ENCODE data around the gene DNM3. TPM values are rescaled to one million over a fixed set of nuclear protein-coding genes. Genes with fewer than 3 reads are reported as not detected.

Gene DNM3
- total and polyA plus RNA-seq, 9 of the 15 experiments (the other 6 are each of a cell fraction or from before 2014, with no cell fraction given): 0.08 to 0.36 (median 0.22) TPM; not detected in 1

DNA sequence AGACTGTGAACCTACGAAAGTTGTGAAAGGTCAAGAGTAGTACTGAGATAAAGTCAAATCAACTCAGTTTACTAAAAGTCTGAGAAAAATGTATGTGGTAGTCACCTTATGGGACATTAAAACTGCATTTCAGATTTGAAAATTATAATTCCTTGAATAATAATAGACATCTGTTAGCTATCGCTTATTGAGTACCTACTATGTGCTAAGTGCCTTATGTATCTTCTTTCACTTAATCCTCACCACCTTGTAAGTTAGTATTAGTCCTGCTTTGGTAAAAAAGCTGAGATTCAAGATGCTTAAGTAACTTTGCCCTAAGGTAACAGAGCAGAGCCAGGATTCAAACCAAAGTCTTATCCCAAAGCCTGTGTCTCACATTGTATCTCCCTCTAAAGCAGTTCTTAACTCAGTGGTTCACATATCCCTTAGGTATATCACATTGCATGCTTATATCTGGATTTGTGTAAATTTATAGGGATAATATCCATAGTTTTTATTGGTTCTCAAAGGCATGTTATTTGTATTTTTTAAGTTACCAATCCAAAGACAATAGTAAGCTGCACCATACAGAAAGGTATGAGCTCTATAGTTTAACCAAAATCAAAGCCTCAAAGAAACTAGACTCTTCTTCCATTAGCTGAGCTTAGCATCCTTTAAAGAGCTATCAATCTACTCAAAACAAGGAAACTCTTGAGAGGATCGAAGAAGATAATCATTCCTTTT lies 601.7 kb downstream of the DNM3 start (continued):
- no peak for TF ChIP-seq BCLAF1 (IDR thresholded peaks at IDR 0.05; ENCODE audit: borderline replicate concordance in 1 of 2, control insufficient read depth in 1 of 2, low read depth in 2 of 2, low read length in 1 of 2)
- no peak for TF ChIP-seq TAF15 (IDR thresholded peaks at IDR 0.05; ENCODE audit: low read depth, low read length)
- TF ChIP-seq, protein P1, sequence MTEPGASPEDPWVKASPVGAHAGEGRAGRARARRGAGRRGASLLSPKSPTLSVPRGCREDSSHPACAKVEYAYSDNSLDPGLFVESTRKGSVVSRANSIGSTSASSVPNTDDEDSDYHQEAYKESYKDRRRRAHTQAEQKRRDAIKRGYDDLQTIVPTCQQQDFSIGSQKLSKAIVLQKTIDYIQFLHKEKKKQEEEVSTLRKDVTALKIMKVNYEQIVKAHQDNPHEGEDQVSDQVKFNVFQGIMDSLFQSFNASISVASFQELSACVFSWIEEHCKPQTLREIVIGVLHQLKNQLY (CRISPR knock-in tag; conservative IDR thresholded peaks at IDR 0.05): no peak
- no peak for TF ChIP-seq SNAPC5 (CRISPR knock-in tag; IDR thresholded peaks at IDR 0.05)
- TF ChIP-seq, protein P2, sequence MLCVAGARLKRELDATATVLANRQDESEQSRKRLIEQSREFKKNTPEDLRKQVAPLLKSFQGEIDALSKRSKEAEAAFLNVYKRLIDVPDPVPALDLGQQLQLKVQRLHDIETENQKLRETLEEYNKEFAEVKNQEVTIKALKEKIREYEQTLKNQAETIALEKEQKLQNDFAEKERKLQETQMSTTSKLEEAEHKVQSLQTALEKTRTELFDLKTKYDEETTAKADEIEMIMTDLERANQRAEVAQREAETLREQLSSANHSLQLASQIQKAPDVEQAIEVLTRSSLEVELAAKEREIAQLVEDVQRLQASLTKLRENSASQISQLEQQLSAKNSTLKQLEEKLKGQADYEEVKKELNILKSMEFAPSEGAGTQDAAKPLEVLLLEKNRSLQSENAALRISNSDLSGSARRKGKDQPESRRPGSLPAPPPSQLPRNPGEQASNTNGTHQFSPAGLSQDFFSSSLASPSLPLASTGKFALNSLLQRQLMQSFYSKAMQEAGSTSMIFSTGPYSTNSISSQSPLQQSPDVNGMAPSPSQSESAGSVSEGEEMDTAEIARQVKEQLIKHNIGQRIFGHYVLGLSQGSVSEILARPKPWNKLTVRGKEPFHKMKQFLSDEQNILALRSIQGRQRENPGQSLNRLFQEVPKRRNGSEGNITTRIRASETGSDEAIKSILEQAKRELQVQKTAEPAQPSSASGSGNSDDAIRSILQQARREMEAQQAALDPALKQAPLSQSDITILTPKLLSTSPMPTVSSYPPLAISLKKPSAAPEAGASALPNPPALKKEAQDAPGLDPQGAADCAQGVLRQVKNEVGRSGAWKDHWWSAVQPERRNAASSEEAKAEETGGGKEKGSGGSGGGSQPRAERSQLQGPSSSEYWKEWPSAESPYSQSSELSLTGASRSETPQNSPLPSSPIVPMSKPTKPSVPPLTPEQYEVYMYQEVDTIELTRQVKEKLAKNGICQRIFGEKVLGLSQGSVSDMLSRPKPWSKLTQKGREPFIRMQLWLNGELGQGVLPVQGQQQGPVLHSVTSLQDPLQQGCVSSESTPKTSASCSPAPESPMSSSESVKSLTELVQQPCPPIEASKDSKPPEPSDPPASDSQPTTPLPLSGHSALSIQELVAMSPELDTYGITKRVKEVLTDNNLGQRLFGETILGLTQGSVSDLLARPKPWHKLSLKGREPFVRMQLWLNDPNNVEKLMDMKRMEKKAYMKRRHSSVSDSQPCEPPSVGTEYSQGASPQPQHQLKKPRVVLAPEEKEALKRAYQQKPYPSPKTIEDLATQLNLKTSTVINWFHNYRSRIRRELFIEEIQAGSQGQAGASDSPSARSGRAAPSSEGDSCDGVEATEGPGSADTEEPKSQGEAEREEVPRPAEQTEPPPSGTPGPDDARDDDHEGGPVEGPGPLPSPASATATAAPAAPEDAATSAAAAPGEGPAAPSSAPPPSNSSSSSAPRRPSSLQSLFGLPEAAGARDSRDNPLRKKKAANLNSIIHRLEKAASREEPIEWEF (CRISPR knock-in tag; IDR thresholded peaks at IDR 0.05): no peak
- no peak for TF ChIP-seq NR3C1 (CRISPR knock-in tag; IDR thresholded peaks at IDR 0.05)
- TF ChIP-seq POLR2H (tag; IDR thresholded peaks at IDR 0.05; ENCODE audit: low read depth): peak; percentile 36; the same call in 1 of the 2 replicates
- TF ChIP-seq TCFL5 (CRISPR knock-in tag; conservative IDR thresholded peaks at IDR 0.05): no peak
- TF ChIP-seq RNF2 (IDR thresholded peaks at IDR 0.05): peak; percentile 11; the same call in 1 of the 2 replicates
- 0 out of 2 replicates have a peak, but pooled peaks have one; percentile 24 for TF ChIP-seq GATAD2B (IDR thresholded peaks at IDR 0.05; ENCODE audit: borderline replicate concordance)
- no peak for TF ChIP-seq ZNF12 (CRISPR knock-in tag; IDR thresholded peaks at IDR 0.05)
- TF ChIP-seq, protein P3, sequence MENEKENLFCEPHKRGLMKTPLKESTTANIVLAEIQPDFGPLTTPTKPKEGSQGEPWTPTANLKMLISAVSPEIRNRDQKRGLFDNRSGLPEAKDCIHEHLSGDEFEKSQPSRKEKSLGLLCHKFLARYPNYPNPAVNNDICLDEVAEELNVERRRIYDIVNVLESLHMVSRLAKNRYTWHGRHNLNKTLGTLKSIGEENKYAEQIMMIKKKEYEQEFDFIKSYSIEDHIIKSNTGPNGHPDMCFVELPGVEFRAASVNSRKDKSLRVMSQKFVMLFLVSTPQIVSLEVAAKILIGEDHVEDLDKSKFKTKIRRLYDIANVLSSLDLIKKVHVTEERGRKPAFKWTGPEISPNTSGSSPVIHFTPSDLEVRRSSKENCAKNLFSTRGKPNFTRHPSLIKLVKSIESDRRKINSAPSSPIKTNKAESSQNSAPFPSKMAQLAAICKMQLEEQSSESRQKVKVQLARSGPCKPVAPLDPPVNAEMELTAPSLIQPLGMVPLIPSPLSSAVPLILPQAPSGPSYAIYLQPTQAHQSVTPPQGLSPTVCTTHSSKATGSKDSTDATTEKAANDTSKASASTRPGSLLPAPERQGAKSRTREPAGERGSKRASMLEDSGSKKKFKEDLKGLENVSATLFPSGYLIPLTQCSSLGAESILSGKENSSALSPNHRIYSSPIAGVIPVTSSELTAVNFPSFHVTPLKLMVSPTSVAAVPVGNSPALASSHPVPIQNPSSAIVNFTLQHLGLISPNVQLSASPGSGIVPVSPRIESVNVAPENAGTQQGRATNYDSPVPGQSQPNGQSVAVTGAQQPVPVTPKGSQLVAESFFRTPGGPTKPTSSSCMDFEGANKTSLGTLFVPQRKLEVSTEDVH (IDR thresholded peaks at IDR 0.05; ENCODE audit: low read depth, partially characterized antibody): no peak
